DND-41 (cell line): ENCODE results near the gene PPP1R16B.
A peak's percentile ranks its signal among the peaks of the same experiment; 100 is the strongest.

Experiments
- ATAC-seq: fragments of 200-7000 bp; cut with Tn5 transposase; 3 replicates; pipeline ENCODE4 v1.9.1; 2021; ENCODE audit warnings: low read depth; ENCODE audit not compliant: insufficient read depth
- DNase-seq: peaks from one replicate; pipeline ENCODE4 v3.0.0-alpha.2; 2020
- H2AFZ ChIP-seq: 2 replicates; pipeline ENCODE4 v1.6.0; 2012; ENCODE audit warnings: low read depth, low read length
- H3K27ac ChIP-seq: 2 replicates; pipeline ENCODE4 v1.5.1; 2012; ENCODE audit warnings: low read length, inconsistent platforms
- H3K27me3 ChIP-seq: fragments of 200-600 bp; sonication (generic); 2 replicates; pipeline ENCODE4 v1.6.0; 2012; ENCODE audit warnings: low read length, mild to moderate bottlenecking, inconsistent platforms; ENCODE audit not compliant: insufficient read depth, poor library complexity
- H3K36me3 ChIP-seq: 2 replicates; pipeline ENCODE4 v1.5.1; 2012; ENCODE audit warnings: low read length, inconsistent platforms; ENCODE audit not compliant: insufficient read depth
- H3K4me1 ChIP-seq: 2 replicates; pipeline ENCODE4 v1.5.1; 2012; ENCODE audit warnings: mild to moderate bottlenecking, low read length; ENCODE audit not compliant: insufficient read depth
- H3K4me2 ChIP-seq: 2 replicates; pipeline ENCODE4 v1.6.0; 2012; ENCODE audit warnings: mild to moderate bottlenecking, moderate library complexity, low read length, inconsistent platforms; ENCODE audit not compliant: insufficient read depth
- H3K4me3 ChIP-seq, 2 experiments: fragments of 200-600 bp in 1 of 2; shearing (Covaris generic) in 1 of 2; 2 replicates each; pipeline ENCODE4 v1.5.1; 2012 to 2016; ENCODE audit warnings: inconsistent platforms in 2 of 2, low read length in 2 of 2, mild to moderate bottlenecking in 2 of 2, low read depth in 1 of 2, moderate library complexity in 1 of 2
- H3K79me2 ChIP-seq: 2 replicates; pipeline ENCODE4 v1.6.0; 2012; ENCODE audit warnings: low read length, inconsistent platforms; ENCODE audit not compliant: insufficient read depth
- H3K9ac ChIP-seq: 2 replicates; pipeline ENCODE4 v1.6.0; 2012; ENCODE audit warnings: low read depth, mild to moderate bottlenecking, inconsistent platforms, low read length, moderate library complexity
- H3K9me3 ChIP-seq: 2 replicates; pipeline ENCODE4 v1.5.1; 2012; ENCODE audit warnings: low read length, moderate library complexity, mild to moderate bottlenecking, inconsistent platforms; ENCODE audit not compliant: insufficient read depth, severe bottlenecking
- H4K20me1 ChIP-seq: 2 replicates; pipeline ENCODE4 v1.6.0; 2012; ENCODE audit warnings: low read length; ENCODE audit not compliant: insufficient read depth
- CTCF ChIP-seq: IDR thresholded peaks from 2 replicates; pipeline ENCODE4 v1.5.1; 2012; ENCODE audit warnings: borderline replicate concordance, low read length, moderate library complexity, mild to moderate bottlenecking; ENCODE audit not compliant: poor library complexity, severe bottlenecking; ENCODE audit errors: extremely low read depth
- EZH2 ChIP-seq: IDR thresholded peaks from 3 replicates; pipeline ENCODE4 v1.6.1; 2012; ENCODE audit warnings: borderline replicate concordance, low read depth, mild to moderate bottlenecking, moderate library complexity, low read length, inconsistent platforms; ENCODE audit not compliant: severe bottlenecking

Gene PPP1R16B

DNA sequence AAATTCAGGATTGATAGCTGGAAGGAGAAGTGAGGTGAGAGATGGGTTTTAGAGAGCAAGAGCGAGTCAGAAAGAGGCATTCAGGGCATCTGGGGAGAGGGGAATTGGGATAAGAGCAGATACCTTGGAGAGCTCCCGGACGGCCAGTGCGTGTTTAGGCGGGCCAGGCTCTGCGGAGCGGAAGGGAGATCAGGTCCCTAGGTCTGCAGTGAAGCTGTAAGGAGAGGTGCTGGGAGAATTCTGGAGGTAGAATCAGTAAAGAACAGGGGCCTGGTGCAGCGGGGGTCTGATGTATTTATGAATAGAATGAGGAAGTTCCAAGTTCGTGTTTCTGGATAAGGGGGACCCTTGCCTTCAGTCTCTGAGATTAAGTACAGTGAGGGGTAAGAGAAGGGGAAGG is 73.4 kb downstream of the PPP1R16B start:
- Histone ChIP-seq H3K4me2 (no peak overlapping the region), H4K20me1 (no peaks in the 10 kb centered on the region; the same call in 1 of the 2 replicates), H3K4me3 (no peak overlapping the region), H3K27me3 (no peaks in the 10 kb centered on the region), H3K36me3 (no peaks in the 10 kb centered on the region), H3K27ac (no peak overlapping the region), H3K9ac (no peak overlapping the region), H2AFZ (no peak overlapping the region), H3K4me1 (peaks cover 28% of the 10 kb centered on the region), H3K79me2 (no peaks in the 10 kb centered on the region), H3K9me3 (no peaks in the 10 kb centered on the region)
- ATAC-seq (no peak), DNase-seq (peak; percentile 24)
- TF ChIP-seq EZH2 (no peak), CTCF (no peak)

- Histone ChIP-seq H3K27ac (no peak overlapping the region), H3K4me3 (no peak overlapping the region)
- ATAC-seq = no peak
Measured at GRCh38 chr20:38880952-38881735, 75.6 kb downstream of the PPP1R16B start.

GRCh38 chr20:38881806-38882440 is 76.4 kb downstream of the PPP1R16B start:
- TF ChIP-seq EZH2 (no peak), CTCF (no peak)
- ATAC-seq (no peak), DNase-seq (no peak)
- H3K79me2 ChIP-seq = no peaks in the 10 kb centered on the region
- no peaks in the 10 kb centered on the region; the same call in 1 of the 2 replicates for H4K20me1 ChIP-seq
- H3K36me3 ChIP-seq = no peaks in the 10 kb centered on the region
- H3K27me3 ChIP-seq = no peaks in the 10 kb centered on the region
- no peak overlapping the region for H3K4me2 ChIP-seq
- H3K4me1 ChIP-seq = no peaks in the 10 kb centered on the region
- H3K9me3 ChIP-seq = no peaks in the 10 kb centered on the region
- H3K9ac ChIP-seq = no peak overlapping the region
- no peak overlapping the region for H3K4me3 ChIP-seq
- no peak overlapping the region for H3K27ac ChIP-seq
- no peak overlapping the region for H2AFZ ChIP-seq

More at GRCh38 chr20:38880952-38881735, 75.6 kb downstream of the PPP1R16B start:
- Histone ChIP-seq H3K79me2 (no peaks in the 10 kb centered on the region), H3K9ac (no peak overlapping the region), H2AFZ (no peak overlapping the region), H3K4me2 (no peak overlapping the region), H3K4me1 (peaks cover 5% of the 10 kb centered on the region), H3K36me3 (no peaks in the 10 kb centered on the region), H3K27me3 (no peaks in the 10 kb centered on the region), H3K9me3 (no peaks in the 10 kb centered on the region), H4K20me1 (no peaks in the 10 kb centered on the region; the same call in 1 of the 2 replicates)
- TF ChIP-seq CTCF = no peak
- no peak for TF ChIP-seq EZH2
- DNase-seq = no peak
